ENCODE data around the gene SPATA16.
"Not testable (repeated sequence)": the region's sequence is repeated elsewhere in the genome, so short reads cannot be mapped to it uniquely, and the experiment has no call there.

SPATA16 gene

DNA sequence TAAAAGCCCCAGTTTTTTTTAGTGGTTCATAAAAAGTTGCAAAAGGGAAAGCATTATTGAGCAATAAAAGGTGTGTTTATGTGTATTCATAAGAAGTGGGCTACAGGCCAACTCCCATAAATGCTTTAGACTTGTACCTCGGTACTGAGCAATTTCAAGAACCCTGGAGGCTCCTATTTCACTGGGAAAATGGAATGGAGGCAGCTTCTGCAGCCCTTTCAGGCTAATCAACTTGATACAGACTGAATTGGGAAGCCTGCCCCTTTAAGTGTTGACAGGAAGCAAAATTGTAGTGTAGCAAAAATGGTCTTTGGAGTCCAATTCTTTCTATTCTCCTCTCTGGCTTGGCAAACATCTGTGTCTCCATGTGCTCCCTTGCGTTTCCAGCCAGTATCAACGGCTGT, 271.7 kb downstream of the SPATA16 start:
- DNase-seq: no peak

DNA sequence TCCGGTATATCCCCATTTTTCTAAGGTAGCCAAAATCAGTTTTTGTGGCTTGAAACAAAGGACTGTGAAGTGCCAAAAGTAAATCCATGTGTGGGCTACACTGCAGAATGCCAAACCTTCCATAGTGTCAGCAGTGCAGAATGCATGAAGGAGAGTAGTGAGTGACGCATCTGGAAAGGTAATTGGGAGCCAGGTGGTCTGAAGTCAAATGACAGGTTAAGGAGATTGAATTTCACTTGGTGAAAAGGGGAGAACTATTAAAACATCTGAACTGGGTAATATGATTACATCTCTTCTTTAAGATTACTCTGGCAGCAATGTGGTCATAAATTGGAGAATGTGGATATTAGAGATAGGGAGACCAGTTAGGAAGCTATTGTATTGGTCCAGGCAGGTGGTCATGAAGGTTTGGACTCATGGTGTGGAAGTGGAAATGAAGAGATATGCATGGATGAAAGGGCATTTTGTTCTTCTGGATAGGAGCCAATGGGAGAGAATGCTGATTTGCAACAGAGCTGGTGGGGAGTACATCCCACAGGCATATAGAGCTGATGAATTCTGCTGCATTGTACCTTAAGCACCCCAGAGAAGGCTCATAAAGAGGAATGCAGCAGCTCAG, 272.3 kb downstream of the SPATA16 start:
- no peak for DNase-seq

DNA sequence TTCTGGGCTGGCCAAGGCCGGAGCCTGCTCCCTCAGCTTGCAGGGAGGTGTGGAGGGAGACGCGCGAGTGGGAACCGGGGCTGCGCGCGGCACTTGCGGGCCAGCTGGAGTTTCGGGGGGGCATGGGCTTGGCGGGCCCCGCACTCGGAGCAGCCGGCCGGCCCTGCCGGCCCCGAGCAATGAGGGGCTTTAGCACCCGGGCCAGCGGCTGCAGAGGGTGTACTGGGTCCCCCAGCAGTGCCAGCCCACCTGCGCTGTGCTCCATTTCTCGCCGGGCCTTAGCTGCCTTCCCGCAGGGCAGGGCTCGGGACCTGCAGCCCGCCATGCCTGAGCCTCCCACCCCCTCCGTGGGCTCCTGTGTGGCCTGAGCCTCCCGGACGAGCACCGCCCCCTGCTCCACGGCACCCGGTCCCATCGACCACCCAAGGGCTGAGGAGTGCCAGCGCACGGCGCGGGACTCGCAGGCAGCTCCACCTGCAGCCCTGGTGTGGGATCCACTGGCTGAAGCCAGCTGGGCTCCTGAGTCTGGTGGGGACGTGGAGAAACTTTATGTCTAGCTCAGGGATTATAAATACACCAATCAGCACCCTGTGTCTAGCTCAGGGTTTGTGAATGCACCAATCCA, 274.2 kb downstream of the SPATA16 start:
- DNase-seq: not testable (repeated sequence)

DNA sequence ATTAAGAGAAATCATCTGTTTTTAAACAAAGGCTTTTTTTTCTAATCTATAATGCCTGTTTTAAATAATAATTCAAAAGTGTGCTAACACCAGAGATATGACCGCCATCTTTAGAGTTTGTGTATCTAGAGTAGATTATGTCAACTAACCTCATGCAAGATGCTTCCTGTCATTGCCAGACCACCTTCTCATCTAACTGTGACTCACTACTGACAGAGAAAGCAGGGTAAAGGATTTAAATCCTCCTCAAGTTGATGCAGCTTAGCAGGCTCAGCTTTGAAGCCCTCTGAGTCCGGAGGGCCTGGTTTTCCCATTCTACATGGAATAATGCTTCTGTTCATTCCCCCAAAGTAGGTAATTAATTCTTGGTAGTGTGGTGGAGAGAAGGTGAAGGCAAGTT, 282.0 kb downstream of the SPATA16 start:
- DNase-seq: no peak

DNA sequence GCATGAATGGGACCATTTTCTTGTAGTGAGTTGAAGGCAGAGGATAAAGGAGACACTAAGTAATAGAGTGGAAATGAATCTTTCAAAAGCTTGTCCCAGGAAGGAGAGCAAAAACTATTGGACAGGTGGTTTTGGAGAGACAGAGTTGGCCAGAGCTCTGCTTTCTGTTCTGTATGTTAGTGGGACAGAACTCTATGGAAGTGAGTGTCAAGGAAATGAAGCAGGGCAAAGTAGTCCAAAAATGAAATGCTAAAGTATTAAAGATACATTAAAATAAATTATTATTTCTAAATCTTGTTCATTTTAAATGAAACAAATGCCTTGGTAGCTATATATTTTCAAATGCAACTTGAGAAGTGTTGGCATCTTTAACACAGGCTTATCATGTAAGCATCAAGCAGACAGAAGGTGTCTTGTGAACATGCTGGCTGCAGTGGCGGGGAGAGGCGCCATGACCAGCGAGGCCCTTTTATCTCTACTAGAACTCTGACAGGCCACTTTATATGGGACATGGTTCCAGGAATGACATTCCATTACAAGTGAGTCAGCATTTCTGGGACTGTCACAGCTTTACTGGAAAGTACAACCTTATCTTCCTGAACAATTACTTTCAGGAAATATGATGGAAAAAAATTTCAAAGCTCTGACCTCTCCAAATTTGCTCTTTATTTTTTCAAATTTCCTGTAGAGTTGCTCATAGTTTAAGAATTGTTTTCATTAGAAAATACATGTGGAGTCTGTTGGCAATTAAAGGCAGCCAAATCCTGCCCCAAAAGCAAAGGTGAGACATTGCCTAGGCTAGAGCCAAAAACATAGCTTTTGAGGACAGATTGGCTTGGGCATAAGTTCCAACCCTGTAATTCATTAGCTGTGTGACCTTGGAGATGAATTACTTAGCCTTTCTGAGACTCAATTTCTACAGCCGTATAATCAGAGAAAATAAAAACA, 284.0 kb downstream of the SPATA16 start:
- DNase-seq: no peak

DNA sequence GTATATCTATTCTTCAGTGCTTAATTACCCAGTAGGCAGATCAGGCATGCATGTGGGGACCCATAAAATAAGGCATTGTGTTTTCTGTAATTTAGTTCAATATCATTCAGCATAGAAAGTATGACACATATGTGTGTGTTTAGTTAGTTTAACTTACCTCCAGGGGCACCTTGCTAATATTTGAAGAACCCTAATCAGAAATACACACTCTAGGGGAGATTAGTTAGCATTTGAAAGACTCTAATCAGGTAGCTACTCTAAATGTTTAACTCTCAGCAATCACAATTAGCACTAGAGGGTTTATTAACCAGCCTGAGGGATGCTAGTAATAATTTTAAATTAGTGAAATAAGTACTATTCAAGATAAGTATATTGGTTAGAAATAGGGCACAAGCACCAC, 286.0 kb downstream of the SPATA16 start:
- DNase-seq: no peak

DNA sequence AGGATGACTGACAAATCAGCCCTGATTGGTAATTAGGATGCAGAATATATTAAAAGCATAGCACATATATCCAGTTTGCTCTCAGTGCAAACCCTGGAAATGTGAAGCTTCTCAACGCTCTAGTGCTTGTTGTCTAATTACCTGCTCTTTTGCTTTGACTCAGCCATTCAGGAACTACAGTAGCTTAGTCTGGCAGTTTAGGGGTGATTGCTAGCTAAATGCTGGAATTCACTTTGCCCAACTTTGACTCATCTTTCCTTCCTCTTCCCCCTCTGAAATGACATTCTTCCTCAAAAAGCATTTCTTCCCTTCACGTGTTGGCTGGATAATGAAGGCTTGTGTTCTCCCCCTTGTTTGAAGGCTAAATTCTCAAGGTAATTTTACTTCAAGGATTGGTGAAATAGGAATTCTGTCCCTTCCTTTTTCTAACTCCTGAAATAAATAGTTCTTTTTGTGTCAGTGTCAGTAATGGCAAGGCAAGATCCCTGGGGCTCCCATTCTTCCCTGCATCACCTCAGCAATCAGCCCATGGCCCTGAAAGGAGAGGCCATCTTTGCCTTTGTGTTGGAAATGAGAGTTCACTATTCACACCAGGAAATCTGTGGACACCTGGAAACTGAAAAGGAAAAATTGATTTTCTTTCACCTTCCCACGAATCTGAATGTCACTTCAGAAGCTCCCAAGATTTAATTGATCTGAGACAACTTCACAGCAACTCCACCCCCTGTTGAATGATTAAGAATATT, 286.9 kb downstream of the SPATA16 start:
- no peak for DNase-seq

DNA sequence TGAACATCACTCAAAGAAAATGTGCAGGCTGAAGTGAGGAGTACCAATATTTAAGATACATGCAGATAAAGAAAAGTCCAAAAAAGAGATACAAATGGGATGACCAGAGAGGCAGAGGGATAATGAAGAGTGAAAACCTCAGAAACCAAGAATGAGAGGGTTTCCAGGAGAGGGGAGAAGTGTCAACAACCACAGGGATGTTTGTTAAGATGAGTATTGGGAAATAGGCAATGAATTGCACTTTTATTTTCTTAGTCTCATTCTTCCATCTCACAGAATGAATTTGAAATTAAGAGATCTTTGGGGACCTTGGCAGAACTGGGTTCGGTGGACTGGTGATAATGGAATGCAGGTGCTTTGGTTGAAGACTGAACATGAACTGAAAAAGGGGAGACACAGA, 288.0 kb downstream of the SPATA16 start:
- no peak for DNase-seq

DNA sequence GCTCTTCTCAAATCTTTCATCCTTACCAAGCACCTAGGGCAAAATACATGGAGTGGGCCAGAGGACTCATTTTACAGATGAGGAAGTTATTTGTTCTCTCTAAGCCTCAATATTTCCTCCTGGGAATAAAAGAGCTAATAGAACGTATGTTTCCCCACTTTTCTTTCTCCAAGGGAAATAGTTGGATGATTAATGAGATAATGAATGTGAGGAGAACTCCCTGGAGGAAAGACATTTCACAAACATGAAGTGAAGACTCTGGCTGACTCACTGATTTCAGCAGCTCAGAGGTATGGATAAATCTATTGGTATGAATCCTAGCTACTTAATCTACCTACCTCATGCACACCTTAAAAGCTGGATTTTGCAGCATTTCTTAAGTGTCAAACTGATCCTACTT, 292.1 kb downstream of the SPATA16 start:
- no peak for DNase-seq

DNA sequence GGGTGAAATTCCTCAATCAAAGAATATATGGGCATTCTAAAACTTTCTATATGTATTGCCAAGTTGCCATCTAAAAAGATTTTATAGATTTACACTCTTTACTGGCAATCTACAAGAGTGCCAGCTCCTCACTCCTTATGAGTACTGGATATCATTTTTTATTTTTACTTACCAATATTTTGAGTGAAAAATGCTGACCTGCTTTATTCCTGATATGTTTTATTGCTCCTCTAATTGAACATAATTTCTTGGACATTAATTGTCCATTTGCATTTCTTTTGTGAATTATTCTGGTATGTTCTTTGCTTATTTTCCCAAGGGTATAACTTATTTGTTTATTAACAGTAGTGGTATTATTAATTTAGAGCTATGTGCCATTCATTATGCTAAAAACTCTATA, 293.7 kb downstream of the SPATA16 start:
- DNase-seq: no peak

DNA sequence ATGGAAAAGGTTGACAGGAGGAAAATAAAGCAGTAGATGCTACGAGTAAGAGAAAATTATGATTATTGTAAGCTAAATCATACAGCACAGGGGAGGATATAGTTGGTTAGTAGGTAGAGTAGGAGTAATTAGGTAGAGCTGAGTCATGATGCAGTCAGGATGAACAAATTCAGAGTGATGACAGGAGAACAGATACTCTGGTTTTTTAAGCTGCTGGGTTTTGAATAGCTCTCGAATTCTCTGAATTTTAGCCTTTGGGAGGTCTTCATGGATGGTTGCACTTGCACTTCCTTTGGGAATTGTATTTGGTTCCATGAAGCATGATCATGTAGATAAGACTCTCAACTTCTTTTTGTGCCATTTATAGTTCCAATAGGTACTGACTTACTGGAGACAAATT, 294.3 kb downstream of the SPATA16 start:
- DNase-seq: no peak

DNA sequence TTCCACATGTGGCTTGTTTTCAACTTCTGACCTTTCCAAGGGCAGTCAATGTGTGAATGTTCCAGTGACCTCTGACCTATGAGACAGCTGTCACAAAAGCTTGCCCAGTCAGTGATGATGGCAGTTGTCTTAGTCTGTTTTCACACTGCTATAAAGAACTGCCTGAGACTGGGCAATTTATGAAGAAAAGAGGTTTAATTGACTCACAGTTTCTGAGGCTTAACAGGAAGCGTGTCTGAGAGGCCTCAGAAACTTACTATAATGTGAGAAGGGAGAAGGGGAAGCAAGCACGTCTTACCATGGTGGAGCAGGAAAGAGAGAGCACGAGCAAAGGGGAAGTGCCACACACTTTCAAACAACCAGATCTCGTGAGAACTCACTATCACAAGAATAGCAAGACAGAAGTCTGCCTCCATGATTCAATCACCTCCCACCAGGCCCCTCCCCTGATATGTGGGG, 294.9 kb downstream of the SPATA16 start:
- DNase-seq: no peak

DNA sequence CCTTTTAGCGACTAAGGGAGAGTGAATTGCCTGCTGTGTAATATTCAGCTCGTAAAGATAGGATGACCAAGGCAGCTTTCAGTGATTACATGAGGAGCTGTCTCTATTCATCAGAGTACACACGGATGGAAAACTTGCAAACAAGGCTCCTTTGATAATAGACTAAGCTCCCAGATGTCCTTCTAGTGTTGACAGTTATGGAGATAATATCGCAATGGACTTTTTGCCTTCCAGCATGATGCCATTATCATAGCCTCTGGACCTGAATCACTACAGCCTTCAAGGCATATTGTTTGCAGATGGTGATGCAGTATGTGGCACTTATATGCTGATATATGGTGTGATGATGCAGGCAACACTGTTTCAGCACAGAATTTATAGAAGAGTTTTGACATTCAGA, 296.6 kb downstream of the SPATA16 start:
- DNase-seq: no peak

DNA sequence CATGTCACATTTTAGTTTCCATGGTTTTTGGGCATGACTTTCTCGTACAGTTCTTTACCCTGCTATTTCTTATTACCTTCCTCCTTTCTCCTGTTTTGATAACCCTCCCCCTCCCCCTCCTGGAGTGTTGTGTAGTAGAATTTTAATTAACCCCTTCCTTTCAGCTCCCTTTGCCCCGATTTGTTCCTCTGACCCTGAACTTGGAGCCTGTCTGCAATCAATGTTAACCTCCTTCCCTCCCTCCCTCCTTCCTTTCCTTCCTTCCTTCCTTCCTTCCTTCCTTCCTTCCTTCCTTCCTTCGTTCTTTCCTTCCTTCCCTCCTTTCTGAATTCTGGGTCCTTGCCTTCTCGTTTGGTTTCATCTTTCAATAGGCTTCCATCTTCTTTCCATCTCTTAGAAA, 300.1 kb downstream of the SPATA16 start:
- DNase-seq: no peak

DNA sequence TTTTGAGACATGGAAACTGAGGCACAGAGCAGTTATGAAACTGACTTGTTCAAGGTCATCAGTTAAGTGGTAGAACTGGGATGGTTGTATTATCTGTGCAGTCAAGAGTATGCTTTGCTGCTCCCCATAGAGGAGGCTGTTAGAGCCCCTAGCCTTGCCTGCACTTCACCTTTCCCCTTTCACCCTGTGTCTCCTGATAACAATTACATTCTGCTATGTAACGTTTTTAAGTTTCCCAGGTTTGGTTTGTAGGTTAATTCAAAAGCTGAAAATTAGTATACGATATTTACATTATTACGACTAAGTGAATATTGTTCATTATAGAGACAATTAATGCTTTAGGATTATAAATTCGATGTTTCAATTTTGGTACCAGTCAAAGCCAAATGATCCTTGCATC, 300.6 kb downstream of the SPATA16 start:
- DNase-seq: no peak

DNA sequence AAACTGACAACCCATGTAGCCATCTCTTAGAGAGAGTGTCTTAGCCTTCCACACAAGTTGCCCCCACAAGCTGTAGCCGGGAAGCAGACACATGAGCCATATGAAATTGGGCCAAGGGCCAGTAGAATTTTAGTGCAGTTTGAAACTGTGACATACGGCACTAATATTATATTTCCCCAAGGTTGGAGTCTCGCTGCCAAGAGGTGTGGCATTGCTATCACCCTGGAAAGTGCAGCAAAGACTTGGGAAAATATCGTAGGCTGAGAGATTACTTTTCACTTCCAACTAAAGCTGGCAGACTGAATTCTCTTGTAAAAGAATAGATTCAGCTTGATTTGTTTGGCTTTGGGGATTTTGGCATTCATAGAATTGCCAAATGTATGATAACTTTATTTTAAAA, 301.4 kb downstream of the SPATA16 start:
- DNase-seq: no peak
